ENCODE data around the gene TAF1C.
"Not testable (repeated sequence)": the region's sequence is repeated elsewhere in the genome, so short reads cannot be mapped to it uniquely, and the experiment has no call there.

TAF1C gene

DNA sequence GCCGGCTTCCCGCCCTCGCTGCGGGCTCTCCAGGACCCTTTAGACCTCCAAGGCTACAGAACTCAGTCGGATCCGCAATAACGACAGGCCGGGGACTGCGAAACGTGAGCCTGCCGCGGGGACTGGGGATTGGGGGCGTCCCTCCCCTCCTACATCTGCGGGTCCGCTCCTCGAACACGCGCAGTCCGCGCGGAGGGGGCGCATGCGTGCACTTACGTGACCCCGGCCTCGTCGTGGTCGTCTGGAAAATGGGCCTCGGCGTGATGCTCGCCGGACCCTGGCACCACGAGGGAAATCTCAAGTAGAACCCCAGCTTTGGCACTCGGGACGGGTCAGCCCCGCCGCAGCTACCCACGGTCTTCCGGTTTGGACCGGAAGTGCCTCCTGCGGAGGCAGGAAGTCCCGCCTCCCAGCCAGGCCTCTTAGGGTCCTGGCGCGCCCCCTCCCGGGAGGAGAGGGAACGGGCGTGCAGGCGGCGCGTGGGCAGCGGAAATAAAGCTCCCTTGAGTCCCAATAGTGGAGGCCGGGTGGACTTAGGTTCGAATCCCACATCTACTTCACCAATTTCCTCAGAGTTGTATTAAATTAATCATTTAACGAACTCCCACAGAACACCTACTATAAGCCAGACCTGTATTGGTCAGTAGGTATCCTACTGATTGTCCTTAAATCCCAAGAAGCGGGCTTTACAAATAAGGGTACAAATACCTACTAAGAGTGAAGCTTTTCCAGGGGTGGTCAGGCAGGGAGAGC, at the start of gene TAF1C:
Gene TAF1C (minus strand): TSS at position 373 of the 753 bp plus-strand sequence. CDS start 2,069 bp downstream, outside the sequence.
- peak; percentile 96 for DNase-seq (ENCODE audit: low read depth, low spot score)

DNA sequence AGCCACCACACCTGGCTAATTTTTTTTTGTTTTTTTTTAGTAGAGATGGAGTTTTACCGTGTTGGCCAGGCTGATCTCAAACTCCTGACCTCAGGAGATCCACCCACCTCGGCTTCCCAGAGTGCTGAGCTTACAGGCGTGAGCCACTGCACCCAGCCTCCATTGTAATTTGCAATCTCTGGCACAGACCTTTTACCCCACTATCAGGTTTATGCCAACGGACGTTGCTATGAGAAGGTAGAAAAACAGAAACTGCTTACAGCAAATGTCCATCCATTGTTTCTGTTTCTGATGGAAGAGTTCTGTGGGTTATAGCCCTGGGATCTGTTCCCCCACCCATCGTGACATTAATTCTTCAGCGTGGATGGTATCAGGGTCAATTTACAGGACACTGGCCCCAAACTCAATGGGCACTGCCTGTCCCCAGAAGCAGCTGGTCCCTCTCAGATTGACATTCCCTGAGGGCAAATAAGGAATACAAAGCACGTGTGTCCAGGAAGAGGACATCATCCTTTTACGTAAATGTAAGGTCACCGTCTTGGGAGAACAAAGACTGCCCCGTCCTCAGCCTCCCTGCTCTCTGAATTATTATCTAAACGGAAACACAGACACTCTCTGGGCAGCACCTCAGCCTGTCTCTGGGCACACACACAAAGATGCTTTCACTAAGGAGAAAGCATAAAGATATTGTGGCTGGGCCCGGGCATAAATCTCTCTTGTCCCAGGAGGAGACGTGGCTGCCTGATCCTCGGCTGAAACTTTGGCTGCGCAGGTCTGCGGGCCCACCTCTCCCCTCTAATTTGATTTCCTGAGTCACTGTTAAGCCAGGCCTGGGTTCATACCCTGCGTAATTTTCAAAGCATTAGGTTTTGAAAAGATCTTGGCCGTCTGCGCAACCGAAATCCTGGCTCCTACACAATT, 47.7 kb upstream of the TAF1C start:
- no peak for DNase-seq (ENCODE audit: low read depth, low spot score)

GRCh38 chr16:84233748-84234147, 46.9 kb upstream of the TAF1C start:
- DNase-seq (ENCODE audit: low read depth, low spot score): no peak

DNA sequence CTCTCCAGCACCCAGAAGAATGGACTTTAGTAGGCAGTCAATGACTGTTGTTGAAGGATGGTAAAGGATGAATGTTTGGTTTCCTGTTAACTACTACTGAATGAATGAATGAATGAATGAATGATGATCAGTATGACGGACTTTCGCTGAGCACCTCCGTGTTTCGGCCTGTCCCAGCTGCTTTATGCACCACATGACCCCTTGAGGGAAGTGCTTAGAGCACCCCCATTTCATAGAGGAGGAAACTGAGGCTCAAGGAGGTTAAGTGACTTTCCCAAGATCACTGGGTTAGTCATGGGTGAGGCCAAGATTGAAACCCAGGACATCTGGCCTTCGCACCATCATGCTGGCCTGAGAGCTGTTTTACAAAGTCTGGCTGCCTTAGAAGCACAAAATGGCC, 46.1 kb upstream of the TAF1C start:
- DNase-seq (ENCODE audit: low read depth, low spot score): no peak

GRCh38 chr16:84232060-84232459, 45.2 kb upstream of the TAF1C start:
- DNase-seq (ENCODE audit: low read depth, low spot score): no peak

- DNase-seq (ENCODE audit: low read depth, low spot score): no peak
These were observed 42.6 kb upstream of the TAF1C start for GRCh38 chr16:84229471-84229870.

- DNase-seq (ENCODE audit: low read depth, low spot score): peak; percentile 85
These were observed 41.5 kb upstream of the TAF1C start for GRCh38 chr16:84228256-84228838.

- DNase-seq (ENCODE audit: low read depth, low spot score): no peak
These were observed 40.7 kb upstream of the TAF1C start for GRCh38 chr16:84227548-84227947.

GRCh38 chr16:84226026-84226425, 39.2 kb upstream of the TAF1C start:
- no peak for DNase-seq (ENCODE audit: low read depth, low spot score)

DNA sequence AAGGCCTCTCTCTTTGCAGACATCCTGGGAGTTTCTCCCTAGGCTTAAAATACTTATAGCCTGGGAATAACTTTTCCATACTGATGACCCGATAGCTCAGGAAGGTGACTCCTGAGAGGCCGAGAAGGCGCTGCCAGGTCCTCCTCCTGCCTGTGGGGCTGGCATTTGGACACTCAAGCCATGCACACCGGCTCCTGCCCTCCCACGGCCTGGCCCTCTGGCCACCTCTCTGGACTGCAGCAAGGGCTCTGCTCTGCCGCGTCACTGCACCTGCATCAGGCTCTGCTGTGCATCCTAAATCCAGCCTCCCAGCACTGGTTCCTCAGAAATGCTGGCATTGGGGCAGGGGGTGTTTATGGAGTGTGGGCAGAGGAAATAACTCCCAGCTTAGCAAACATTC, 38.7 kb upstream of the TAF1C start:
- DNase-seq (ENCODE audit: low read depth, low spot score): no peak

DNA sequence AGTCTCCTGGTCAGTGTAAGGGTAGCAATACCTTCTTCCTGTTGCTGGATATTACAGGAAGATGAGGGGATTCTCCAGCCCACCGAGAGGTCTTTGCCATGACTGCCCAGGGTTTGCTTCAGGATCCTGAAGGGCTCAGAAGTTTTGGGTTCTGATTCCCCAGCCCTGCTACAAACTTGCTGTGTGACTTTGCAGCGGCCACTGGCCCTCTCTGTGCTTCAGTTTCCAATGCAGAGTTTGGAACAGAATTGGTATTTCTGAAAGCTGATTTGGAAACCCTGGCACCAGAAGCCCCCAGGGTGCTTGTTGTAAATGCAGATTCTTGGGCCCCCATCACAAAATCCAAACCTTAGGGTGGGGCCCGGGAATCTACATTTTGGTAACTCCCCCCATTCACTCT, 38.3 kb upstream of the TAF1C start:
- no peak for DNase-seq (ENCODE audit: low read depth, low spot score)

GRCh38 chr16:84224554-84224953, 37.7 kb upstream of the TAF1C start:
- no peak for DNase-seq (ENCODE audit: low read depth, low spot score)

- DNase-seq (ENCODE audit: low read depth, low spot score): no peak
These were observed 36.6 kb upstream of the TAF1C start for GRCh38 chr16:84223456-84223855.

GRCh38 chr16:84220851-84221250, 34.0 kb upstream of the TAF1C start:
- DNase-seq (ENCODE audit: low read depth, low spot score): no peak

- DNase-seq (ENCODE audit: low read depth, low spot score): no peak
These were observed 32.1 kb upstream of the TAF1C start for GRCh38 chr16:84218956-84219355.

DNA sequence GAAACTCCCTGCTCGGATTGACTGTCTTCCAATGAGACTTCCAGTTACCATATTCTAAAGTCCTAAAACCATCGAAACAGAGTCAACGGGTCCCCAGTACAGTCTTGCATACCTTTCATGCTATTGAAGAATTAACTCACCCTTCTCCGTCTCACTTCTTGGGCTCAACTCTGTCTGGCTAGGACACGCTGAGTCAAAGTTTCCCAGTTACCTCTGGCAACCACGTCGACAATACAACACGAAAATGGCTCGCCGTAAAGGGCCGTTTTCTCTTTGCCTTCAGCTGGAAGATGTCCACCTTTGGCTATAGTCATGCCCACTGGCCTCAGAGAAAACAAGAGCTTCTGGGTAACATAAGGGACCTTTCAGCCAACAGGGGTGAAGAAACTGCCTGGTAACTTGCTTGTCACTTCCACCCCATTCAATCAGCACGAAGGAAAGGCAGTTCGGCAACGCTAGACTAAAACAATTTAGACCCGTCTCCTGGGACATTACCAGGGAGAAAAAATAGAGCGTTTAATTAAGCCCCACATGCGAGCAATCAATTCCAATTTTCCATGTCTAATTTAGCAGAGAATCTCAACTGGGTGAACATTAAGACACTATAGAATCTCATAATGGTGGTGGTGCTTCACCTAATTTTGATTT, 31.4 kb upstream of the TAF1C start:
- DNase-seq (ENCODE audit: low read depth, low spot score): no peak

- DNase-seq (ENCODE audit: low read depth, low spot score): not testable (repeated sequence)
These were observed 29.3 kb upstream of the TAF1C start for GRCh38 chr16:84216144-84216543.

DNA sequence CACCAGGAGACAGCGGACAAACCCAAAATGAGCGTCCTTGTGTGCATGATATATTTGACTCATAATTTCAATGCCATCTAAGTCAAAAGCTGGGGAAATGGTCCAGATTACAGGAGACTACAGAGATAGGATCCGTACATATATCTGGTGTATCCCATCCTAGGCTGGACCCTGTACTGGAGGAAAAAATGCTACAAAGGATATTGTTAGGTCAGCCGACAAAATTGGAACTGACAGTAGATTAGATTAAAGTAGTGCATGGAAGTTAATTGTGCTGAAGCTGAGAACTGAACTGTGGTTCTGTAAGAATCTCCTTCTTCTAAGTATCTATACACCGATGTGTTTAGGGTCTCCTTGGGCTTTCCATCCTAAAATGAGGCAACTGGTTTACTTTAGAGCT, 28.7 kb upstream of the TAF1C start:
- DNase-seq (ENCODE audit: low read depth, low spot score): no peak

DNA sequence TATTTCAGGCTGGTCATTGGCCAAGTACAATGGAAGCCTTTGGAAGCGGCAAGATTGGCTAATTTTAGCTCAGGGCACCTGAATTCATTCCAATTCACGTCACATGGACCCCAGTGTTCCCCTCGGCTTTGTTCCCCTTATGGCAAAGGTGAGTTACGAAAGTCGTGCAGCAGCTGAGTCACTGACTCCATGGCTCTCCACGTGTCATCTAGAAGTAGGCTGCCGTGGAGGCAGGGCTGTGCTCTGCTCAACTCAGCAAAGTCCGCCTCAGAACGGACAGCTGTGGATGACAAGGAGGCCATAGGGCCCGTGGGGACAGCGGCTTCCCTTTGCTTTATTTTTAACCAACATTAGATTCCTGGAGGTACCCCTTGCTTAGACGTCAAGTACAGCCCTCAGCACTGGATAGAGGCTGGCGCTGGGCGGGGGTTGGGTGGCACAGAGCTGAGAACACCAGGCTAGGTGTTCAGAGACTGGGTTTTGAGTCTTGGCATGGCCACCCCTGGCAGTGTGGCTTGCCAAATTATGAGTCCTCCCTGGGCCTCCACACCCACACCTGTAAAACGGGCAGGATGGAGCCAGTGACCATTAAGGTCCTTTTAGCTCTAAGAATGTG, 27.7 kb upstream of the TAF1C start:
- no peak for DNase-seq (ENCODE audit: low read depth, low spot score)

- no peak for DNase-seq (ENCODE audit: low read depth, low spot score)
These were observed 25.8 kb upstream of the TAF1C start for GRCh38 chr16:84212631-84213030.

DNA sequence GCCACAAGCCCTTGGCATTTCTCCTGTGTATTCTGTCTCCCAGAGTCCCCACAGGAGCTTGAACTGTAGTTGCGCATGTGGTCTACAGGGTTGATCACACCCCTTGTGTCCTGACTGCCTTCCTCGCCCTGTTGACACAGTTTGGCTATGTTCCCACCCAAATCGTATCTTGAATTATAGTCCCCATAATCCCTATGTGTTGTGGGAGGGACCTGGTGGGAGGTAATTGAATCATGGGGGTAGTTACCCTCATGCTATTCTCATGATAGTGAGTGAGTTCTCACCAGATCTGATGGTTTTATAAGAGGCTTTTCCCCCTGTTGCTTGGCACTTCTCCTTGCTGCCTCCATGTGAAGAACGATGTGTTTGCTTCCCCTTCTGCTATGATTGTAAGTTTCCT, 25.3 kb upstream of the TAF1C start:
- no peak for DNase-seq (ENCODE audit: low read depth, low spot score)
